HUES64 (cell line): Measurements from ENCODE around the gene GNG14.

Experiments
- H3K27ac ChIP-seq: 2 replicates; pipeline ENCODE4 v1.7.0; 2013; ENCODE audit warnings: low read depth, low read length, inconsistent platforms
- H3K27me3 ChIP-seq: 2 replicates; pipeline ENCODE4 v1.6.1; 2013; ENCODE audit warnings: mild to moderate bottlenecking, low read length; ENCODE audit not compliant: insufficient read depth
- H3K36me3 ChIP-seq: 2 replicates; pipeline ENCODE4 v1.6.1; 2013; ENCODE audit warnings: mild to moderate bottlenecking, low read length; ENCODE audit not compliant: insufficient read depth
- H3K4me1 ChIP-seq: 2 replicates; pipeline ENCODE4 v1.6.1; 2013; ENCODE audit warnings: mild to moderate bottlenecking, low read length, moderate library complexity; ENCODE audit not compliant: insufficient read depth
- H3K4me3 ChIP-seq: 2 replicates; pipeline ENCODE4 v1.5.1; 2013; ENCODE audit warnings: mild to moderate bottlenecking, low read length, moderate library complexity
- H3K9ac ChIP-seq: 2 replicates; pipeline ENCODE4 v1.6.1; 2013; ENCODE audit warnings: mild to moderate bottlenecking, low read depth, low read length
- H3K9me3 ChIP-seq: 2 replicates; pipeline ENCODE4 v1.6.1; 2013; ENCODE audit warnings: low read depth, low read length; ENCODE audit not compliant: insufficient read depth
- WGBS: fragments of 150-250, 120-280 bp; methylation state at CpG from one replicate; pipeline ENCODE4 v1.1.7; 2013; ENCODE audit warnings: missing lambda C conversion rate; 5-methylcytosine and 5-hydroxymethylcytosine counted together

Gene GNG14

DNA sequence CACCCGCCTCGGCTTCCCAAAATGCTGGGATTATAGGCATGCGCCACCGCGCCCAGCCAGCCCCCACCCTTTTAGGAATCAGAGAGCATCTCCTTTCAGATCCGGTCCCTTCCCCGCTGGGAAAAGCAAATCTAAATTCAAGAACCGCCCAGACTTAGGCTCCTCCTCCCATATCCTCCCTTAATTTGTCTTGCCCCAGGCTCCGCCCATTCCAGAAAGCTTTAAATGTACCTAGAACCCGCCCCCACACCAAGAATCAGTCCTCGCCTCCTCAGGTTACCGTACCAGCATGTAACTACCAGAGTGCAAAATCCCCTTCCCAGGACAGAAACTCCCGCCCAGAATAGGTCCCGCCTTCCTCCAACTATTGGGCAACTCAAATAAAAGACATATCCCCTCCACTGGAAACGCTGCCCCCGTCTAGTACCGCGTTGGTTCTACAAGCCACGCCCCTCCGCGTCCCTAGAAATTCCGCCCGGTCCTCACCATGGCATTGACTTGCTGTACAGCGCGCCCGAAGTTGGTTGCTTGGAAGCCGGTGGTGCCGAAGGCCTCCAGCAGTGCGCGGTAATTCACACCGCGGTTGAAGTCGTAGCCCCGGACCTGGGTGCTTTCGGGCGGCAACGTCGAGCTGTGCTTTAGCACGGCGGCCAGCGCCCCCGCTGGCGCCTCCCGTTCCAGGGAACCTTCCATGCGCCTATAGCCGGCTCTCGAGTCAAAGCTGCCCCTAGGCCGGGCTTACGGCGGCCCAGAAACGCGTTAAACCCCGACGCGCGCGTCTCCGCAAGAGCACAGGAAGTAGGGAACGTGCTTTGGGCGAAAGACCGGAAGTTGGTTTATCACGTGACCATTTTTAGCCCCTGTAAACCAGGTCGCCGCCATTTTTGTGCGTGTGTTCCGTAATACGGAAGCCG lies 6.5 kb upstream of the GNG14 start, which contains the start of gene DHPS:
Gene DHPS (minus strand): TSS at position 807 of the 914 bp plus-strand sequence. CDS start 114 bp downstream, at position 693.
- WGBS, result under 1% methylated on average over 68 of the region's 68 CpGs
- no peaks in the 10 kb centered on the region for H3K9me3 ChIP-seq
- peak within 1 kb of the TSS; percentile 99 for H3K9ac ChIP-seq
- H3K36me3 ChIP-seq, result peaks cover 37% of the 10 kb centered on the region
- H3K4me1 ChIP-seq, result no peaks in the 10 kb centered on the region
- peak within 1 kb of the TSS; percentile 99 for H3K27ac ChIP-seq
- peak within 1 kb of the TSS; percentile 91 for H3K4me3 ChIP-seq
- H3K27me3 ChIP-seq, result no peaks in the 10 kb centered on the region

DNA sequence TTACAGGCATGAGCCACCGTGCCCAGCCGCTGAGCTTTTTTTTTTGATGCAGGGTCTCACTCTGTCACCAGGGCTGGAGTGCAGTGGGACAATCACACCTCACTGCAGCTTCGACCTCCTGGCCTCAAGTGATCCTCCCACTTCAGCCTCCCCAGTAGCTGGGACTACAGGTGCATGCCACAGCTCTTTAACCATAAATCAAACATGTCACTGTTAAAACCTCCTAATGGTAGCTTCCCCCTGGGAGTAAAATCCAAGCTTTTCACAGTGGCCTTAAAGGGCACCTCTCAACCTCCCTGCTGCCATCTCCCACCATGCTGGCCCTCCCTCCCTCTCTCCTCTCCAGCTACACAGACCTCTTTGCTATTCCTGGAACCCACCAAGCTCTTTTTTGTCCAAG lies 2.0 kb upstream of the GNG14 start:
- H3K9me3 ChIP-seq, result no peaks in the 10 kb centered on the region
- no peaks in the 10 kb centered on the region for H3K36me3 ChIP-seq
- no peak overlapping the region for H3K4me3 ChIP-seq
- 94% methylated on average over 3 of the region's 3 CpGs for WGBS
- H3K4me1 ChIP-seq, result no peaks in the 10 kb centered on the region
- H3K27ac ChIP-seq, result no peak overlapping the region
- H3K27me3 ChIP-seq, result no peaks in the 10 kb centered on the region
- no peak overlapping the region for H3K9ac ChIP-seq

DNA sequence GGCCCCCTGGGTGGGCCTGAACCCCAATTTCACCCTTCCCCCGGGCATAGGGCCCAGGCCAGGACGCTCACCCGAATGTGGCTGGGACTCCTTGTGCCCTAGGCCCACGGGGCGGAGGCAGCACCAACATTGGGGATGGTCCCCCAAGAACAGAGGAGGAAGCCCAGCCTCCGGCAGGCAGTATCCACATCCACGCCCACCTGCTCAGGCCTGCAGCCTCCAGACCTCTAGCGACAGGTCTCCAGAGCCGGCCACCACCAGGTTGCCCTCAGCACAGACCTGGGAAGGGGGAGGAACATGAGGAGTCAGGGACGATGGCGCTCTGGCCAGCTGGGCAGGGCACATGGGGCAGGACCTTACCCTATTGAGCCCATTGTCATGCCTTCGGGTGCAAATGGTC lies 1.2 kb downstream of the GNG14 start:
- no peak overlapping the region for H3K9ac ChIP-seq
- no peaks in the 10 kb centered on the region for H3K27me3 ChIP-seq
- WGBS, result 97% methylated on average over 12 of the region's 12 CpGs
- H3K36me3 ChIP-seq, result peaks cover 3% of the 10 kb centered on the region; the same call in 1 of the 2 replicates
- no peak overlapping the region for H3K27ac ChIP-seq
- no peaks in the 10 kb centered on the region for H3K9me3 ChIP-seq
- no peak overlapping the region for H3K4me3 ChIP-seq
- no peaks in the 10 kb centered on the region for H3K4me1 ChIP-seq

DNA sequence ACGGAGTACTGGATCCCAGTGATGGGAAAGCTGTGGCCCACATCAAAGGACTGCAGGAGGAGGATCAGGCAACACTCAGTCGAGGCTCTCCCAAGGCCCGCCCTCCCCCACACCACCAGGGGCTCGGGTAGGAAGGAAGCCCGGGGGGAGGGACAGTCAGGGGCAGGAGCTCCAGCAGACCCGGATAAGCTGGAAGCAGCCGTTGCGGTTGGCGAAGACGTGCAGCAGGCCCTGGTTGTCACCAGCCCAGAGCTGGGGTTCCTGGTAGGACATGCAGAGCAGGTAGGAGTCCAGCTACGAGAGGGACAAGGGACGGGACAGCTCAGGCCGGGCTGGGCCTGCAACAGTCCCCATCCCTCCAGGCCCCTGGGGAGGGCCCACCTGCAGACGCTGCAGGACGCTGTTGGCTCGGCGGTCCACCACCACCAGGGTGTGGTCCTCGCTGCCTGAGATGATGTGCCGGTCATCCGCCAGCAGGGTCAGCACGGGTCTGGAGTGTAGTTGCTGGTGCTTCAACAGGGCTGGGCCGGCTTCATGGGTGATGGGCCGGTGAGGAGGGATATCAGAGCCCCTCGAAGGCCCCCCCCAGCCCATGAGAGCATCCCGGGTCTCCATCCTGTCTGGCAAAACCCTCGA lies 1.9 kb downstream of the GNG14 start:
- no peak overlapping the region for H3K4me3 ChIP-seq
- no peaks in the 10 kb centered on the region for H3K9me3 ChIP-seq
- H3K27ac ChIP-seq, result no peak overlapping the region
- no peaks in the 10 kb centered on the region for H3K4me1 ChIP-seq
- H3K27me3 ChIP-seq, result no peaks in the 10 kb centered on the region
- WGBS, result 91% methylated on average over 26 of the region's 26 CpGs
- no peak overlapping the region for H3K9ac ChIP-seq
- peaks cover 3% of the 10 kb centered on the region; the same call in 1 of the 2 replicates for H3K36me3 ChIP-seq

DNA sequence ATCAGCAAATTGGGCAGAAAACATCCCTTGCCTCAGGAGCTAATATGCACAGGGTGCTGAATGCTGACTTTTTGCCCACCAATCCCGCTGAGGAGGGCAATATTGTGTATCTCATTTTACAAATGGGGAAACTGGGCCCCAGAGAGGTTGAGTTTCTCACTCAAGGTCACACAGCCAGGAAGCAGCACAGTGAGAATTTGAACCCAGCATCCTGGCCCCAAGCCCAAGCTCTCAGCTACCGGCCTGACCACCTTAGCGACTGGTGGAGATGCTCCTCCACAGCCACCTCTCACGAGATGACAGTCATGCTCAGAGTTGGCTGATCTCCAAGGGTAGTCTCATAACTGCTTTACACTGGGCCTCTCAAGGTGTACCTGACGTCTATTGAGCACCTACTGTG lies 5.2 kb downstream of the GNG14 start:
- H3K4me1 ChIP-seq, result no peaks in the 10 kb centered on the region
- H3K36me3 ChIP-seq, result peaks cover 6% of the 10 kb centered on the region; the same call in 1 of the 2 replicates
- H3K9me3 ChIP-seq, result no peaks in the 10 kb centered on the region
- no peaks in the 10 kb centered on the region for H3K27me3 ChIP-seq
- no peak overlapping the region for H3K4me3 ChIP-seq
- H3K9ac ChIP-seq, result no peak overlapping the region
- 95% methylated on average over 5 of the region's 5 CpGs for WGBS
- no peak overlapping the region for H3K27ac ChIP-seq

DNA sequence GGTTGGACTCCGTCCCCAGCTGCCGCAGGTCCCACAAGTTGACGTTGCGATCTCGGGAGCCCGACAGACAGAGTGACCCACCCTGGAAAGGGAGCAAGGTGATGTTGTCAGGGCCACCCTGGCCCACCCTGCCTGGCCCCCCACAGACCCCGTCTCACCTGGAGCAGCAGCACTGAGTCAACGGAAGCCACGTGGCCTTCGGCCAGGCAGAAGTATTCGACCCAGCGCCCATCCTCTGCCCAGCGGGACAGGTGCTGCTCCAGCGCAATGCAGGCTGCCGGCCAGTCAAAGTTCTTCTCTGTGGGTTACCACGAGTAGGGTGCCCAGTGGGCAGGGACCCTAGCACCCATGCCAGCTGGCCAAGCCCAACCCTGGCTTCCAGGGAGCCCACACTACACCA lies 6.8 kb downstream of the GNG14 start:
- Histone ChIP-seq H3K36me3 (peaks cover 19% of the 10 kb centered on the region), H3K27me3 (no peaks in the 10 kb centered on the region), H3K9ac (no peak overlapping the region), H3K4me1 (no peaks in the 10 kb centered on the region), H3K9me3 (no peaks in the 10 kb centered on the region), H3K27ac (no peak overlapping the region), H3K4me3 (no peak overlapping the region)
- WGBS, result 94% methylated on average over 16 of the region's 16 CpGs

DNA sequence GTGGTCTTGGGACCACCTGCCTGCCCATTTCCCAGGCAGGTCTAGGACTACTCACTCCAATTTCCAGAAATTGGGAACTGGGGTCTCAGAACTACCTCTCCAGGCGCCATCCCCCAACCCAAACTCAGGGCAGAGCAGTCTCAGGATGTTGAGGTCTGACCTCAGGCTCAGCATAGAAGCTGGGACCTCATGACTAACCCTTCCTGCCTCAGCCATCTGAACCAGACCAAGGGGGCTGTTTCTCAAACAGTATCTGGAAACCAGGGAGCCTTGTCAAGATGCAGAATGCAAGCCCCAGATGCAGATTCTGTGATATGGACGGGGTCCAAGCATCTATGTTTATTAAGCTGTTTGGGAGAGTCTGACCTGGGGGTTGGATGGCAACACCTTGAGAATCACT lies 7.3 kb downstream of the GNG14 start:
- 84% methylated on average over 2 of the region's 2 CpGs for WGBS

DNA sequence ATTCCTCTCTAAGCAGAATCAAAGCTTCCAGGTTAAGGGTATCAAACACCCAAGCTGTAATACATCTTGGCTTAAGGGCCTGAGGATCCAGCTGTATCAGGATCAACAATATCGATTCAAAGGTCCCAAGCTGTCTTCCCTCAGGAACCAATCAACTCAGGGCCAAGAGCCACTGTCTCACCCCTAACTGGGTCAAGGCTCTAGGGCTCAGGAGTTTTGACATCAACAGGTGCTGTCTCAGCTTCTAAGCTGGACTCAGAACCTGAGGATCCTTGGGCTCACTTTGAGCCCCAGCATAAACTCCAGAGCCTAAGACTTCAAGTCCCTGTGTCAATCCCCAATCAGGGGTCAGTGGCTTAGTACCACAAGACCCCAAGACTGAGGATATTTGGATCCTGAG lies 7.7 kb downstream of the GNG14 start:
- WGBS, result 89% methylated on average over 1 of the region's 1 CpG
- Histone ChIP-seq H3K27ac (no peak overlapping the region), H3K27me3 (no peaks in the 10 kb centered on the region), H3K9ac (peak overlapping the region; percentile 74), H3K36me3 (peaks cover 27% of the 10 kb centered on the region), H3K4me1 (no peaks in the 10 kb centered on the region), H3K4me3 (peak overlapping the region; percentile 82), H3K9me3 (no peaks in the 10 kb centered on the region)

More for the DNA sequence above, 7.3 kb downstream of the GNG14 start:
- H3K27ac ChIP-seq, result no peak overlapping the region
- no peaks in the 10 kb centered on the region for H3K9me3 ChIP-seq
- no peak overlapping the region for H3K9ac ChIP-seq
- H3K4me3 ChIP-seq, result 0 out of 2 replicates have a peak overlapping the region, but pooled peaks have one; percentile 82
- peaks cover 23% of the 10 kb centered on the region for H3K36me3 ChIP-seq
- H3K27me3 ChIP-seq, result no peaks in the 10 kb centered on the region
- no peaks in the 10 kb centered on the region for H3K4me1 ChIP-seq

DNA sequence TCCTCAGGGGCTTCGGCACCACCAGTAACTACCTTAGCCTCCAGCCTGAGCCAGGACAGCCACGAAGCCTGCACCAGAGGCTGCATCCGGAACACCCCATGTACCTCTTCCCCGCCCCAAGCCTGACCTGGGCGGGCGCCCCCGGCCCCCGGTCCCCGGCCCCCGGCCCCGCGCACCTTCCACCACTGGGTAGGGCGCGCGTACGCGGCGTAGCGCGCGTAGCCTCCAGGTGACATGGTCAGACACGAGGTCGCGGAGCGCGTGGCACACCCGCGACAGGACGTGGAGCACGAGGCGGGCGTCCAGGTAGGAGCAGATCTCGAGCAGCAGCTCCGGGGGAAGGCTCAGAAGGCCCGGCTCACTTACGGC lies 8.2 kb downstream of the GNG14 start:
- H3K27ac ChIP-seq, result no peak overlapping the region
- peaks cover 31% of the 10 kb centered on the region for H3K36me3 ChIP-seq
- peak overlapping the region; percentile 74 for H3K9ac ChIP-seq
- WGBS, result 6% methylated on average over 36 of the region's 36 CpGs
- H3K27me3 ChIP-seq, result no peaks in the 10 kb centered on the region
- H3K4me3 ChIP-seq, result peak overlapping the region; percentile 82
- H3K4me1 ChIP-seq, result no peaks in the 10 kb centered on the region
- no peaks in the 10 kb centered on the region for H3K9me3 ChIP-seq

DNA sequence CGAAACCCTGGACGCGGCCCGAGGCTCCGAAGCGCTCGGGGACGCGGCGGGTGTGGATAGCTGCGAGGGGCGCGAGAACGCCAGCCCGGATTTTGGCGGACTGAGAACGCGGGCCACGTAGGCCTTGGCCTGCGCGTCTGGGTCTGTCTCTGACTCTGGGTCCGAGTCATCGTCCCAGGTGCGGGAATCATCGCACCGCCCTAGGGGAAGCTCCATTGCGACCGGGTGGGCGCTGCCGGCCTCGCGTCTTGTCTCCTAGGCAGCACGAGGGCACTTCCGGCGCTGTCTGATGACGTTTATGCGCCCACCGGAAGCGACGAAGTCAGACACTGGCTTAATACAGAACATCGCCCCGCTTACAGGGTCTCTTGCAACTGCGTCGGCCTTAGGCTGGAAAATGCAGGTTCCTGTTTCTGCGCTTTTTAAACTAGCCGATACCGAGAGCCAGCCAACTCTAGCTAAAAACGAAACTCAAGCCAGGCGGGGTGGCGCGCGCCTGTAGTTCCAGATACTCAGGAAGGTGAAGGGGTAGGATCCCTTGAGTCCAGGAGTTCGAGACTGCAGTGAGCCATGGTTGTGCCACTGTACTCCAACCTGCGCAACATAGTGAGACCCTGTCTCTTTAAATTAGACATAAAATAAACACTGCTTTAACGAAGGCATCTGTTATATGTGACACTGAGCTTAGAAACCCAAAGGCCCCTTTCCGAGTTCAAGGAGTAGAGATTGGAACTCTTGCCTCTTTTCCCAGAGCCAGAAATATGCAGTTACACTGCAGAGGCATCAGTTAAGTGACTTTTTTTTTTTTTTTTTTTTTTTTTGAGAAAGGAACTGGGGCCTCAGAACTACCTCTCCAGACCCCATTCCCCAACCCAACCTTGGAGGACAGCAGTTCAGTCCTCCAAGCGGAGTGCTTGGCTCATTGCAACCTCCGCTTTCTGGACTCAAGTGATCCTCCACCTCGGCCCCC lies 8.9 kb downstream of the GNG14 start, which contains the start of gene FBXW9:
Gene FBXW9 (minus strand): TSS at position 266 of the 970 bp plus-strand sequence. CDS start 50 bp downstream, at position 216.
- Histone ChIP-seq H3K9me3 (no peaks in the 10 kb centered on the region), H3K4me1 (no peaks in the 10 kb centered on the region), H3K9ac (peak within 1 kb of the TSS; percentile 74), H3K36me3 (peaks cover 38% of the 10 kb centered on the region), H3K27ac (peak within 1 kb of the TSS; percentile 85), H3K4me3 (peak within 1 kb of the TSS; percentile 82), H3K27me3 (no peaks in the 10 kb centered on the region)
- WGBS, result 10% methylated on average over 59 of the region's 59 CpGs
